ENCODE results near the gene ITPR1. TPM values are rescaled to one million over a fixed set of nuclear protein-coding genes. Genes with fewer than 3 reads are reported as not detected.
"Not testable (repeated sequence)": the region's sequence is repeated elsewhere in the genome, so short reads cannot be mapped to it uniquely, and the experiment has no call there.

Gene ITPR1
- total RNA-seq, 4 donors from 2014 or later, result 56.1 to 71.2 (median 61.9) TPM

GRCh38 chr3:4591669-4592068 lies 98.5 kb downstream of the ITPR1 start:
- 41 to 57% methylated on average over 3 of the region's 3 CpGs for WGBS, 2 donors
- Histone ChIP-seq H3K4me3 (no peak overlapping the region), H3K27me3 (no peaks in the 10 kb centered on the region), H3K9me3 (no peaks in the 10 kb centered on the region), H3K4me1 (peaks cover 0 to 15% (median 4%) of the 10 kb centered on the region in 4 donors), H3K27ac (no peak overlapping the region), H3K36me3 (no peaks in the 10 kb centered on the region)
- no peak for DNase-seq (ENCODE audit: low spot score in 2 of 2)
- TF ChIP-seq POLR2A (IDR thresholded peaks at IDR 0.05) (no peak), CTCF (IDR thresholded peaks at IDR 0.05) (no peak), EP300 (IDR thresholded peaks at IDR 0.05) (no peak)

DNA sequence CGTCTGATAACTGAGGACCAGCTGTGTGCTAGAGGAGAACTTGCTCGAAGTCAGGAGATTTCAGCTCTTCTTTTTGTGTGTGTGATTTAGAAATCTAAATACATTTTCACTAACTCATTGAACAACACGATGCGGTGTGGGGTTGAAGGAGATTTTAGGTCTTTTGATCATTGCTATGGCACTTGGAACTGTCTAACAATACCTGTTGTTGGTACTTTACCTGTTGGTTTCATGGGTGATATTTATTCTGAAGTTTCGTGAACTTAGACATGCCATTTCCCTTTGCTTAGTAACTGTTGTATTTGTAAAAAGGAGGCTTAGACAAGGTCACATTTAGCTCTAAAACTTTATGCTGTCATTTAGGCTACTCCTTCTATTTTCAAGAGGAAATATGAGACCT lies 99.9 kb downstream of the ITPR1 start:
- H3K9me3 ChIP-seq, result no peaks in the 10 kb centered on the region
- TF ChIP-seq CTCF (IDR thresholded peaks at IDR 0.05) (no peak), EP300 (IDR thresholded peaks at IDR 0.05) (no peak), POLR2A (IDR thresholded peaks at IDR 0.05) (no peak)
- WGBS, 2 donors, result 96 to 99% methylated on average over 5 of the region's 5 CpGs
- peaks cover 0 to 12% (median 2%) of the 10 kb centered on the region in 4 donors for H3K4me1 ChIP-seq
- no peaks in the 10 kb centered on the region for H3K36me3 ChIP-seq
- DNase-seq (ENCODE audit: low spot score in 2 of 2), result no peak
- H3K27me3 ChIP-seq, result no peaks in the 10 kb centered on the region
- H3K4me3 ChIP-seq, result no peak overlapping the region
- no peak overlapping the region for H3K27ac ChIP-seq

- no peaks in the 10 kb centered on the region for H3K9me3 ChIP-seq
- 84 to 86% methylated on average over 6 of the region's 6 CpGs for WGBS, 2 donors
- no peak for DNase-seq (ENCODE audit: low spot score in 2 of 2)
These were observed 102.6 kb downstream of the ITPR1 start for GRCh38 chr3:4595710-4596113.

GRCh38 chr3:4596612-4597011 lies 103.5 kb downstream of the ITPR1 start:
- 25 to 32% methylated on average over 3 of the region's 3 CpGs for WGBS, 2 donors
- DNase-seq (ENCODE audit: low spot score in 2 of 2), result no peak
- H3K4me3 ChIP-seq, result no peak overlapping the region
- no peaks in the 10 kb centered on the region for H3K27me3 ChIP-seq
- no peak overlapping the region for H3K27ac ChIP-seq
- H3K36me3 ChIP-seq, result no peaks in the 10 kb centered on the region
- H3K4me1 ChIP-seq, result peaks cover 0 to 7% (median 0%) of the 10 kb centered on the region in 4 donors
- no peaks in the 10 kb centered on the region for H3K9me3 ChIP-seq
- TF ChIP-seq EP300 (IDR thresholded peaks at IDR 0.05) (no peak), POLR2A (IDR thresholded peaks at IDR 0.05) (no peak), CTCF (IDR thresholded peaks at IDR 0.05) (no peak)

More at GRCh38 chr3:4595710-4596113, 102.6 kb downstream of the ITPR1 start:
- H3K36me3 ChIP-seq, result no peaks in the 10 kb centered on the region
- peaks cover 0 to 7% (median 0%) of the 10 kb centered on the region in 4 donors for H3K4me1 ChIP-seq
- H3K4me3 ChIP-seq, result no peak overlapping the region
- H3K27me3 ChIP-seq, result no peaks in the 10 kb centered on the region
- no peak overlapping the region for H3K27ac ChIP-seq
- no peak for TF ChIP-seq EP300 (IDR thresholded peaks at IDR 0.05)
- no peak for TF ChIP-seq POLR2A (IDR thresholded peaks at IDR 0.05)
- TF ChIP-seq CTCF (IDR thresholded peaks at IDR 0.05), result no peak

- Histone ChIP-seq H3K4me1 (peaks cover 0 to 7% (median 0%) of the 10 kb centered on the region in 4 donors), H3K9me3 (no peaks in the 10 kb centered on the region), H3K36me3 (no peaks in the 10 kb centered on the region), H3K4me3 (no peak overlapping the region), H3K27ac (no peak overlapping the region), H3K27me3 (no peaks in the 10 kb centered on the region)
- 42 to 48% methylated on average over 6 of the region's 6 CpGs for WGBS, 2 donors
- DNase-seq (ENCODE audit: low spot score in 2 of 2), result no peak
- TF ChIP-seq POLR2A (IDR thresholded peaks at IDR 0.05) (no peak), CTCF (IDR thresholded peaks at IDR 0.05) (no peak), EP300 (IDR thresholded peaks at IDR 0.05) (no peak)
These were observed 104.2 kb downstream of the ITPR1 start for GRCh38 chr3:4597208-4597985.

DNA sequence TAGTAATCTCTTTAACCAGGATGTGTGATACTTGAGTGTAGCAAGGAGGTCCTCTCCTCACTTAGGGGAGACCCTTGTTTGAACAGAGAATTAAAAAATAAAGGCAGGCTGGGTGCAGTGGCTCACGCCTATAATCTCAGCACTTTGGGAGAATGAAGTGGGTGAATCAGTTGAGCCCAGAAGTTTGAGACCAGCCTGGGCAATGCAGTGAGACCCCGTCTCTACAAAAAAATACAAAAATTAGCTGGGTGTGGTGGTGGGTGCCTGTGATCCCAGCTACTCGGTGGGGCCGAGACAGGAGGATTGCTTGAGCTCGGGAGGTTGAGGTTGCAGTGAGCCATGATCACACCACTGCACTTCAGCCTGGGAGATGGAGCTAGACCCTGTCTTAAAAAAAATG lies 105.1 kb downstream of the ITPR1 start:
- H3K4me1 ChIP-seq; H3K36me3 ChIP-seq; H3K9me3 ChIP-seq; H3K27ac ChIP-seq; H3K4me3 ChIP-seq; DNase-seq (ENCODE audit: low spot score in 2 of 2); H3K27me3 ChIP-seq: not testable (repeated sequence)
- 94 to 95% methylated on average over 5 of the region's 5 CpGs for WGBS, 2 donors
